Spleen (tissue), 7 donors: ENCODE measurements around the gene YJU2.

Experiments used
- CTCF ChIP-seq, 11 experiments: fragments of 200-600 bp in 7 of 11; fragments of 450-650 bp in 4 of 11; sonication (generic) in 4 of 11; IDR thresholded peaks in 8 of 11; conservative IDR thresholded peaks in 3 of 11; 1 replicate in 7 of 11; 2 replicates in 4 of 11; pipeline versions ENCODE4 v1.4.0 to v1.8.0; 2016 to 2021; ENCODE audit warnings: antibody characterized with exemption in 11 of 11, inconsistent platforms in 4 of 11, mild to moderate bottlenecking in 1 of 11
- POLR2A ChIP-seq, 3 donors: fragments of 450-650 bp; IDR thresholded peaks; one replicate each; pipeline ENCODE4 v1.5.1; 2017; ENCODE audit warnings: antibody characterized with exemption in 3 of 3, mild to moderate bottlenecking in 1 of 3
- POLR2AphosphoS5 ChIP-seq, 3 donors: sonication (generic); formaldehyde crosslinking; IDR thresholded peaks; one replicate each; pipeline ENCODE4 v1.5.1; 2017; ENCODE audit warnings: antibody characterized with exemption in 3 of 3
- donor health status: DM: no; HTN: no; CAD: no; lungs with moderate emphysema.
- donor health status: DM: no; HTN: no; CAD: no.
- donor health status: DM: no; HTN: no; CAD: no.

- TF ChIP-seq POLR2A (IDR thresholded peaks at IDR 0.05) (no peak), CTCF (IDR thresholded peaks at IDR 0.05 in 8 of 11, conservative IDR thresholded peaks at IDR 0.05 in 3 of 11) (no peak), POLR2AphosphoS5 (IDR thresholded peaks at IDR 0.05) (no peak)
These were observed 38.1 kb downstream of the YJU2 start for GRCh38 chr19:4284974-4285373.
